GM23248 (cell line): ENCODE measurements around the gene KCNMB3.

Experiments used
- EZH2 ChIP-seq: fragments of 200-600 bp; sonication (generic); IDR thresholded peaks from 2 replicates; pipeline ENCODE4 v1.6.1; 2018; ENCODE audit warnings: antibody characterized with exemption, mild to moderate bottlenecking; ENCODE audit not compliant: insufficient read depth, poor library complexity, severe bottlenecking
- EZH2phosphoT487 ChIP-seq: fragments of 200-600 bp; sonication (generic); IDR thresholded peaks from 2 replicates; pipeline ENCODE4 v1.6.1; 2018; ENCODE audit warnings: antibody characterized with exemption, moderate library complexity, mild to moderate bottlenecking, low read depth; ENCODE audit not compliant: insufficient read depth

GRCh38 chr3:179260949-179261765 lies 10.2 kb upstream of the KCNMB3 start:
- TF ChIP-seq EZH2phosphoT487 = no peak
- TF ChIP-seq EZH2 = no peak
